ENCODE measurements around the gene TNFSF13B. TPM values are rescaled to one million over a fixed set of nuclear protein-coding genes. Genes with fewer than 3 reads are reported as not detected.

The TNFSF13B gene
- total and polyA plus RNA-seq, 9 donors = 0.88 to 5.9 (median 1.9) TPM

GRCh38 chr13:108315273-108315672 lies 45.8 kb downstream of the TNFSF13B start:
- 64 to 72% (median 71%) methylated on average over 5 of the region's 5 CpGs for WGBS, 3 donors
- TF ChIP-seq EP300 (IDR thresholded peaks at IDR 0.05) (no peak), POLR2A (IDR thresholded peaks at IDR 0.05) (no peak), CTCF (IDR thresholded peaks at IDR 0.05) (no peak)
- DNase-seq = no peak
- intact Hi-C loops (cut with DNase I) = no loop called here
- no peak overlapping the region for H3K27ac ChIP-seq
- H3K4me1 ChIP-seq (ENCODE audit: insufficient read depth) = no peaks in the 10 kb centered on the region
- H3K9me3 ChIP-seq = no peaks in the 10 kb centered on the region
- no peak overlapping the region for H3K4me3 ChIP-seq
- H3K27me3 ChIP-seq = no peaks in the 10 kb centered on the region
- H3K36me3 ChIP-seq = no peaks in the 10 kb centered on the region

- intact Hi-C loops (cut with DNase I) = no loop called here
- Histone ChIP-seq H3K27ac (no peak overlapping the region), H3K36me3 (no peaks in the 10 kb centered on the region), H3K4me1 (ENCODE audit: insufficient read depth) (no peaks in the 10 kb centered on the region), H3K4me3 (no peak overlapping the region), H3K9me3 (no peaks in the 10 kb centered on the region), H3K27me3 (no peaks in the 10 kb centered on the region)
- TF ChIP-seq POLR2A (IDR thresholded peaks at IDR 0.05) (no peak), CTCF (IDR thresholded peaks at IDR 0.05) (no peak), EP300 (IDR thresholded peaks at IDR 0.05) (no peak)
- no peak for DNase-seq
- 49 to 76% (median 62%) methylated on average over 3 of the region's 3 CpGs for WGBS, 3 donors
Observed at GRCh38 chr13:108315991-108316390, 46.5 kb downstream of the TNFSF13B start.

GRCh38 chr13:108316413-108316812 lies 46.9 kb downstream of the TNFSF13B start:
- Histone ChIP-seq H3K9me3 (no peaks in the 10 kb centered on the region), H3K27me3 (no peaks in the 10 kb centered on the region), H3K27ac (no peak overlapping the region), H3K4me1 (ENCODE audit: insufficient read depth) (no peaks in the 10 kb centered on the region), H3K36me3 (no peaks in the 10 kb centered on the region), H3K4me3 (no peak overlapping the region)
- intact Hi-C loops (cut with DNase I) = no loop called here
- 56 to 67% (median 59%) methylated on average over 4 of the region's 4 CpGs for WGBS, 3 donors
- TF ChIP-seq CTCF (IDR thresholded peaks at IDR 0.05) = no peak
- no peak for TF ChIP-seq POLR2A (IDR thresholded peaks at IDR 0.05)
- TF ChIP-seq EP300 (IDR thresholded peaks at IDR 0.05) = no peak
- DNase-seq = no peak

GRCh38 chr13:108322206-108322824 lies 52.8 kb downstream of the TNFSF13B start:
- Histone ChIP-seq H3K36me3 (no peaks in the 10 kb centered on the region), H3K4me3 (no peak overlapping the region), H3K27ac (no peak overlapping the region), H3K4me1 (ENCODE audit: insufficient read depth) (no peaks in the 10 kb centered on the region), H3K27me3 (no peaks in the 10 kb centered on the region), H3K9me3 (no peaks in the 10 kb centered on the region)
- WGBS, 3 donors = 20 to 24% (median 21%) methylated on average over 2 of the region's 2 CpGs
- no peak for DNase-seq
- TF ChIP-seq EP300 (IDR thresholded peaks at IDR 0.05) (no peak), CTCF (IDR thresholded peaks at IDR 0.05) (peak in 1 of 3 donors; percentile 7)
- intact Hi-C loops (cut with DNase I) = no loop called here
